GM08714 (cell line): ENCODE results near the gene SHCBP1L.
"Not testable (repeated sequence)": the region's sequence is repeated elsewhere in the genome, so short reads cannot be mapped to it uniquely, and the experiment has no call there.

Experiments
- H3K4me3 ChIP-seq: fragments of 200-500 bp; sonication (Bioruptor generic); 2 replicates; pipeline ENCODE4 v1.5.1; 2014; ENCODE audit warnings: mild to moderate bottlenecking, low read length, inconsistent platforms
- ZNF274 ChIP-seq: IDR thresholded peaks from 2 replicates; pipeline ENCODE4 v1.6.1; 2012; ENCODE audit warnings: mild to moderate bottlenecking, low read depth, low read length

The SHCBP1L gene

DNA sequence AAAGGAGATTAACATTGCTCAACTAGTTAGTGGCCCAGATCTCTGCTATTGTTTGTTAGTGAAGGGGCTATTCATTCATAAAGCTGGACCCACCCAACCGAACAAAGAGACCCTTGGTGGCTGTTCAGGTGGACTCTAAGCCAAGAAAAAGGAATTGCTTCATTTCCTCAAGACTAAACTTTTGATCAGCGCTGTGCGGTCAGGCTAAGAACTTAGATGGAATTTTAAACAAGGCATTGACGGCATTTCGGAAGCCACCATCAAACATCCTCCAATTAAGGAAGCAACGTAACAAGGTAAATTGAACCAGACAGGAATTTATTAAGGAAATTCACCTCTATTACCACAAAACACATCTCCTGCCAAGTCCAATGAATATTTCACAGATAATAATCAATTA, 19.9 kb upstream of the SHCBP1L start:
- no peak overlapping the region for H3K4me3 ChIP-seq
- no peak for TF ChIP-seq ZNF274

DNA sequence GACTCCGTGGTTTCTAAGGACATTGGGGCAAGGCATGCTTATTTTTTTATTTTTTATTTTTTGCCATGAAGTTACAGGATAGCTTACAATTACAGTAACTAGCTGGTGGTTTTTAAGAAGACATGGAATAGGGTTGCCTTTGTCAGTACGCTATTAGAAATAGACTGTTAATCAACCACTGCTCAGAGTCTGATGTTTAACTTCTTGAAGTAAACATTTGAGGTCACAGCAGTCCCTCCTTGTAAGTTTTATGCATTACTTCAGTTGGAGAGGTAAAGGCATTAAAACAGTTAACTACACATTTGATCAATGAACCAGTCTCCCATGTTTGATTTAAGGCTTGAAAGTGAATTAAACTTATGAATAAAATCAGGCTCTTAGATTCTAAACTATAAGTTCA, 19.3 kb upstream of the SHCBP1L start:
- no peak for TF ChIP-seq ZNF274
- no peak overlapping the region for H3K4me3 ChIP-seq

DNA sequence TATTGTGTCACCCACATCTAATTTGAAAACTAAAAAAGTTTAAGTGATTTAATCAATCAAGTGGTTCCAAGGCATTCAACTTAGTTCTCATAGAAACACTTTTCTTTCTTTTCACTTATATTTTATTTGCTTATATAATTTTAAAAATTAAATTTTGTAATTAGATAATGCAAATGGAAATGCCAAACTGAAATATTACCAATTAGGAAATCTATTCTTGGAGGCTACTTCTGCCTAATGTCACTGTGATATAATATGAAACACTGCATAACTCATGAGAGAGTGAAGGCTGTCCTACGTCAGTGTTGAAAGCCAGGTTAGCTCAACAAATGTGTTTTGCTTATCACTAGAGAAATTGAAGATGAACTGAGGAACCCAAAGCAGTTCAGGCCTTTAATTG, 18.3 kb upstream of the SHCBP1L start:
- H3K4me3 ChIP-seq = no peak overlapping the region
- TF ChIP-seq ZNF274 = no peak

DNA sequence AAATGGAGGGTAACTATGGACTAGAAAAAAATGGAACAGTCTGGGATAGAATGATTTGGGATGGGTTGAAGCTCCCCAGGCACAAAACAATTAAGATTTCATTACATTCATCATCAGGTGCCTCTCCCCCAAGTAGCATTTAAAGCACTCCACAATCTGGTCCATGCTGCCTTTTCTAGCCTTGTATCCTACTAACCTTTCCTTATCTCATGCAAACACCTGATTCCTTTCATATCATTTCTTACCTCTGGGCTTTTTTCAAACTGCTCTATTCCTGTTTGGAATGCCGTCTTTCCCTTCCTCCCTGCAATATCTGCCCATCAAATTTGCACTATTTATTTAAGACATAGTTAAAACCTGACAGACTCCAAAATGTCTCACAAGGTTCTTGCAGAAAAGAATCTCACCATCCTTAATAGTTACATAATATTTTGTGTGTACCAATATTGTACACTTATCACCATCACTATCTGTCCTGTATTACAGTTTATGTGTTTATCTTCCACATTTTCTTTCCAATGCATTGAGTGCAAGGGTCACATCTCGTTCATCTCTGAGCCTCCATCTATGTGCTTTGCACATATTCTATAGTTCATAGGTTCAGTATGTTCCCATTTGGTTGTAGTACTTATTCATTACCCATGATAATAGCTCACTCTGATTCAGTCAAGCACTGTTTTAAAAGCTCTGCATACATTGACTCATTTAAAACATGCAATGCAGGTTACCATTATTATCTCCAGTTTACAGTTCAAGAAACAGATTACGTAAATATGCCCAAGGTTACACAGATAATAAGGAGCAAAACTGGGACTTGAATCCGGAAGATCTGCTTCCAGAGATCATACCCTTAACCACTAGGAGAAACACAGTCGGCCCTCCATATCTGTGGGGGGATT, 16.1 kb upstream of the SHCBP1L start:
- TF ChIP-seq ZNF274 = no peak
- no peak overlapping the region for H3K4me3 ChIP-seq

DNA sequence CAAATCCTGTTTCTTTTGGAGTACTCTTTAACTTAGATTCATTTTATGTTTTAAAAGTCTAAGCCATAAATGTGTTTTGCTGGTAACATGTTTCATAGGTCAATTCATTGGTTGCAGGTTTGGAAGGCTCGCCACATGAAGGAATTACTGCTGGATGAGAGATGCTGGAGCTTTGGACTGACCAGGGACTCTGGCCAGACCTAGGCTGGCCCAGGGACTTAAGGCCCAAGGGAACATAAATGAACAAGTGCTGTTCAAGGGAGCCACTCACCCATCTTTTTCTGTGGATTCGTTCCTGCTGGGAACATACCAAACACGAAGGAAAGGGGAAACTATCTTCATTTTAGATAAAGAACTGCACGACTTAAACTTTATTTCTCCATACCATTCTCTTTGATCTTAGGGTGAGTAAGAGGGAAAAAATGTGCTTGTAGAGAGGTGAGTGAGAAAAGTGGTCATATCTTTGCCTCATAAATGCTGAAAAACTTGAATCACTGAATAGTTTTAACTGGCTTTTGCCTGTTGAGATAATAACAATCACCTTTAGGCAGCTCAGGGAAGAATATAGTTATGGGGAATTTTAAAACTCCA, 15.3 kb upstream of the SHCBP1L start:
- TF ChIP-seq ZNF274 = no peak
- no peak overlapping the region for H3K4me3 ChIP-seq

DNA sequence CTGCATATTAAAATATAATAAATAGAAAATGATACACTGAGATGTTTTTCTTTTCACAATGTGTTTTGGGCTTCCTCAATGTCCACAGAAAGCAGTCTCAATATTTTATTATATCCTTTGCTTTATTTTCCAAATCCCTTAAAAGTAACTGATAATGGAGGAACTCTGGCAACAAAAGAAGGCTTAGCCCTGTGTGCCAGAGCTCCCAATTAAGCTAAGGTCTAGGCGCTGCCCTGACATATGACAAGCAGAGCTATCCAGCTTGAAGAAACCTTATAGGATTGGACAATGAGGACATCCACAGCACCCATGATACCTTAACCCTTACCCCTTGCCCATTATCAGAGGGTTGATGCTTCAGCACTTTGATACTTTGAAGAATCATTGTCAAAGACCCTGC, 12.9 kb upstream of the SHCBP1L start:
- no peak overlapping the region for H3K4me3 ChIP-seq
- TF ChIP-seq ZNF274 = no peak

DNA sequence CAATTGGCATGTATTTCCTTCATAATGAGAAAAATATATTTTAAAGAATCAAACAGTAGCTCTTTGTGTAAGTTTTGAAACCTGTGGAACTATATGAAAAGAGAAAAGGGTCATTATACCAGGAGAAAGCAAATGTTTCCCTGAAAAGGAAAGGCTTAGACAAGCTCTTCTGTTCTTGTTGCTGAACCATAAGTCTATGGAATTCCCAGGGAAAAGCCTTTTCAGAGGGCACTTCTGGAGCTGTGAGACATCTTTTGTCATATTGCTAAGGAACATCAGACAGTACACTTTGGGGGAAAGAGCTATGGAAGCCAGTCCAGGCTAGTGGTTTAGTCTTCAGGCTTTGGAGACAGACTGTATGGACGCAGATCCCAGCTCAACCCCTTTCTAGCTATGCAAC, 12.1 kb upstream of the SHCBP1L start:
- no peak overlapping the region for H3K4me3 ChIP-seq
- TF ChIP-seq ZNF274 = no peak

DNA sequence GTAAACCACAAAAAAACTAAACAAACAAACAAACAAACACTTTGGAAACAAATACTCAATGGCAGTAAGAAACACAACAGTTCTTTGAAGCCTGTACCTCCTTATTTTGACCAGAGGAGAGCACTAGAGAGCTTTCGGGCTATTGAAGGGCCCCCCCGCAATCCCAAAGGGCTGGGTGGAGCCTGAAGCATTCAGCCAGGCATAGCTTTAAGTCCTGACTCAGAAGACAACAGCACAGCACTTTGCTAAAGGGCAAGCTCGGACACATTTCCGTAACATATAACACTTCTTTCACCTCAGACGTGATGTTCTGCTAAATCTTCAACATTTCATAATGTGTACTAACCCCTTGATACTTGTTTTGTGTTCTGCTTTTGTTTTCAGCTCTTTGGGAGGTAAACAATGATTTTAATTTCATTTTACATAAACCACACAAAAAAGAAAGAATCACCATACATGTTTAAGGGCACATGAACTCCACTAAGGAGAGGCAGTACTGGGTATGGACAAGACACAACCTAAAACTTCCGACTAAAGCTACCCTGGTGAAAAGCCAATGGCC, 9.7 kb upstream of the SHCBP1L start:
- peak overlapping the region; percentile 31; the same call in 1 of the 2 replicates for H3K4me3 ChIP-seq
- TF ChIP-seq ZNF274 = no peak

DNA sequence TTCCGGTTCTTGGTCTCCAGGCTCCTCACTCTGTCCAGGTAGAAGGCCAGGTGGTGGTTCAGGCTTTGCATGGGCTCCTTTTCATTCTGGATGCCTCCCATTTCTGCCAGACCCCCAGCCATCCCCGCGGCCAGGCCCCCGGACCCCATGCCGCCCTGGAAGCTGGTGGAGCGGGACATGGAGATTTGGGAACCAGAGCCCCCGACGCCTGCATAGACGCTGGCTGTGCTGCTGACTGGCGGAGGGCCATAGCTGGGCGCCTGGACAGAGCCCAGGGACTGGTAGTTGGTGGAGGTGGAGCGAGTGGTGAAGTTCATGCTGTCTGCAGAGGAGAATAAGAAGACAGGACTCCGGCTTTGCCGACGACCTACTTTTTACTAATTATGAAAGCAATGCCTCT, 7.1 kb upstream of the SHCBP1L start:
- H3K4me3 ChIP-seq = no peak overlapping the region

DNA sequence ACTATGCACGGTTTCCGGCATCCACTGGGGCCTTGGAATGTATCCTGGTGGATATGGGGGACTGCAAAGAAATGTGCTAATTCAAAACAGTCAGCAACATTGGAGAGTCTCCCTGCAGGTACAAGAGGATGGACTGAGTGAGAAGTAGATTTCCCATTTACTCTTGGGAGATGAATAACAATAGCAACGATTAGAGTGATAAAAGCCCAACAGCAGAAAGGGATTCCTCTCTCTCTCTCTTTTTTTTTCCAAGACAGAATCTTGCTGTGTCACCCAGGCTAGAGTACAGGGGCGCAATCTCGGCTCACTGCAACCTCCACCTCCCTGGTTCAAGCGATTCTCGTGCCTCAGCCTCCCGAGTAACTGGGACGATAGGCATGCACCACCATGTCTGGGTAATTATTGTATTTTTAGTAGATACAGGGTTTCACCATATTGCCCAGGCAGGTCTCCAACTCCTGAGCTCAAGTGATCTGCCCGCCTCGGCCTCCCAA, 5.0 kb upstream of the SHCBP1L start:
- no peak overlapping the region for H3K4me3 ChIP-seq
- no peak for TF ChIP-seq ZNF274

More for the DNA sequence above, 7.1 kb upstream of the SHCBP1L start:
- TF ChIP-seq ZNF274 = no peak

DNA sequence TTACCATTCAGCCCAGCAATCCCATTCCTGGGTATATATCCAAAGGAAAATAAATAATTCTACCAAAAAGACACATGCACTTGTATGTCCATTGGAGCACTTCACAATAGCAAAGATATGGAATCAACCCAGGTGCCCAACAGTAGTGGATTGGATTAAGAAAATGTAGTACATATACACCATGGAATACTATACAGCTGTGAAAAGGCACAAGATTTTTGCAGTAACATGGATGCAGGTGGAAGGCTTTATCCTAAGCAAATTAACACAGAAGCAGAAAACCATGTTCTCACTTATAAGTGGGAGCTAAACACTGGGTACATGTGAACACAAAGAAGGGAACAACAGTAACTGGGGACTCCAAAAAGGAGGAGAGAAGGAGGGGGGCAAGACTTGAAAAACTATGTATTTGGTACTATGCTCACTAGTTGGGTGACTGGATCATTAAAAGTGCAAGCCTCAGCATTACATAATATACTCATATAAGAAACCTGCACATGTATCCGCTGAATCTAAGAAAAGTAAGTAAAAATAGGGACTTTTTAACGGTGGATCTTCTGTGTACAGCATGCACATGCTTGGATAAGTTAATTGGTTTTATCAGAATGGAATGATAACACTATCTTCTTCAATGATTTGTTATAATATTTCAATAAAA, 3.9 kb upstream of the SHCBP1L start:
- H3K4me3 ChIP-seq = no peak overlapping the region
- TF ChIP-seq ZNF274 = no peak

DNA sequence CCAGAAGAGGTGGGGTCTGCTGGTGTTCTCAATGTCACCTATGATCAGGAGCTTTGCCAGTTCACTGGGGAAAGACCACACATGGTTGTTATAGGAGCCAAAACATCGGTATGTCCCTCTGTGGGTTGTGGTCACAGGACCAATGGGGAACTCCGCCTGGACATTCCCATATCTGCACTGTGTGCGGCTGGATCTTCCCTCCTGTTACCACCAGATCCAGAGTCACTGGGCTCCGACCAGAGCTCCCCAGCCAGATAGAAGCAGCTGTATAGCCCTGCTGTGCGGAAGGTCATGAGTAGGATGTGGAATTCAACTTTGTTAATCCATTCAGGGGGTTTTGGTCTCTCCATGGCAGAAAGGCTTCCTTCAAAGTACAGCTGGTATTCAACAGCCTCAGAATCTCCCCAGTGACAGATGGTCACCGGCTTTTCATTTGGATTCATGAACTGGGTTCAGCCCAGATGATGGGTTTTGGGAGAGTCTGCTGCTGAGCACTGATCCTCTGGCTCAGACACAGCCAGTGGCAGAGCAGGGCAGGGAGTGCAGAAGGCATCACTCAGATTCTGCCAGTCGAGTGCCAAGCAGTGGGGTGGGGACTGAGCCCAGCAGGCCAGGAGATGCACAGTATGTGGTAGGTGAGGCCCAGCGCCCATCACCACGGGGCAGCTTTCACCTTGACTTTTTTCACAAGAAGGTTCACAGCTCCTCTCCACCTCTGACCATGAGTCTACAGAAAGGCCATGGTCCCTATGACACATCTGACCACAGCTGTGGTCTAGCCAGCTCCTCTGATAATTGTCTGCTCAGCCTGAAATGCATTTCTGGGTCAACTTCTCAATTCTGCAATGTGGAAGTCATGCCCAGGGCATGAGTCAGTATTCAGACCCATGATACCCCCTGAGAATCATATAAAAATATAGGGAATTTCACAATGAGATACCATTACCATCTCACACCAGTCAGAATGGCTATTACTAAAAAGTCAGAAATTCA, 2.9 kb upstream of the SHCBP1L start:
- H3K4me3 ChIP-seq = no peak overlapping the region
- TF ChIP-seq ZNF274 = no peak

DNA sequence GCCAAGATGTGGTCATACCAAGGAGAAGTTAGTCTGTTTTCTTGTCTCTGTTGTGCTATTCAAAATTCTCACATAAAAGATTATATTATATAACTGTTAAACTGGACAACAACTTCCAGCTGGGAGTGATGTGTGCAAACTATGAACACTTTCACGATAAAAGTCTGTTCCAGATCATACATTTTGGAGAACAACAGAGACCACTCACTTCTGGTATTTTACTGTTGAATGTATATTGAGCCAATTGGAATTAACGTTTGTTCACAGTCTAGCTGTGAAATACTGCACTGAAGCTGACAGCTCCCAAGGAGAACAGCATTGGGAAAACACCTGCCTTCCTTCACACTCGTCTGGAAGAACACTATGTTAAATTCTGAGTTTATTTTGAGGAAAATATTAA, 860 bp upstream of the SHCBP1L start:
- TF ChIP-seq ZNF274 = no peak
- H3K4me3 ChIP-seq = no peak overlapping the region

DNA sequence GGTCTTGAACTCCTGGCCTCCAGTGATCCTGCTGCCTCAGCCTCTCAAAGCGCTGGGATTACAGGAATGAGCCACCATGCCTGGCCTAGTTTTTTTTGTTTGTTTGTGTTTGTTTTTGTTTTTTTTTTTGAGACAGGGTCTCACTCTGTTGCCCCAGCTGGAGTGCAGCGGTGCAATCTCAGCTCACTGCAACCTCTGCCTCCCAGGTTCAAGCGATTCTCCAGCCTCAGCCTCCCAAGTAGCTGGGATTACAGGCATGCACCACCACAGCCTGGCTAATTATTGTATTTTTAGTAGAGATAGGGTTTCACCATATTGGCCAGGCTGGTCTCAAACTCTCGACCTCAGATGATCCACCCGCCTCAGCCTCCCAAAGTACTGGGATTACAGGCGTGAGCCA, 9.6 kb downstream of the SHCBP1L start:
- H3K4me3 ChIP-seq = not testable (repeated sequence)

DNA sequence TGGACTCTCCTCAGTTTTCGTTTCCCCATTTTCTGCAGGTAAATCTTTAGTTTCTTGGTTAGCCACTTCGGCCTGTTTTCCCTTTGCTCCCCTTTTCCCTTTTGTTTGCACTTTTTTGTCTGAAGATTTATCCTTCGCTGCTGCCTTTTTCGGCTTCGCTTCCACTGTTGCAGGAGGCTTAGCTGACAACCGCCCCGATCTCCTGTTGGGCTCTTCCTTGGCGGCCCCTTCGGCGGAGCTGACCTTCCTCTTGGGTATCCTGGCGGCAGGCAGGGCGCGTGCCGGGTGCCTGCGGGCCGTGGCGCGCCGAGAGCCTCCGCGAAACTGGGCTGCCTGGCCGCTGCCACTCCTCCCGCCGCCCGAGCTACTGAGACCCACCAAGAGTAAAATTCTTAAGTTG, 10.8 kb downstream of the SHCBP1L start:
- not testable (repeated sequence) for H3K4me3 ChIP-seq
